Stomach (tissue), 4 donors: ENCODE measurements around the gene GTSE1.

Experiments used
- CTCF ChIP-seq, 7 experiments: fragments of 450-650 bp in 4 of 7; fragments of 200-600 bp in 3 of 7; sonication (generic) in 3 of 7; IDR thresholded peaks; one replicate each; pipeline ENCODE4 v1.5.1; 2016 to 2019; ENCODE audit warnings: antibody characterized with exemption in 7 of 7, control low read depth in 2 of 7, mild to moderate bottlenecking in 1 of 7
- POLR2A ChIP-seq, 4 donors: fragments of 450-650 bp; IDR thresholded peaks; one replicate each; pipeline ENCODE4 v1.6.1; 2016; ENCODE audit warnings: antibody characterized with exemption in 4 of 4, control low read depth in 2 of 4, mild to moderate bottlenecking in 1 of 4, moderate library complexity in 1 of 4

DNA sequence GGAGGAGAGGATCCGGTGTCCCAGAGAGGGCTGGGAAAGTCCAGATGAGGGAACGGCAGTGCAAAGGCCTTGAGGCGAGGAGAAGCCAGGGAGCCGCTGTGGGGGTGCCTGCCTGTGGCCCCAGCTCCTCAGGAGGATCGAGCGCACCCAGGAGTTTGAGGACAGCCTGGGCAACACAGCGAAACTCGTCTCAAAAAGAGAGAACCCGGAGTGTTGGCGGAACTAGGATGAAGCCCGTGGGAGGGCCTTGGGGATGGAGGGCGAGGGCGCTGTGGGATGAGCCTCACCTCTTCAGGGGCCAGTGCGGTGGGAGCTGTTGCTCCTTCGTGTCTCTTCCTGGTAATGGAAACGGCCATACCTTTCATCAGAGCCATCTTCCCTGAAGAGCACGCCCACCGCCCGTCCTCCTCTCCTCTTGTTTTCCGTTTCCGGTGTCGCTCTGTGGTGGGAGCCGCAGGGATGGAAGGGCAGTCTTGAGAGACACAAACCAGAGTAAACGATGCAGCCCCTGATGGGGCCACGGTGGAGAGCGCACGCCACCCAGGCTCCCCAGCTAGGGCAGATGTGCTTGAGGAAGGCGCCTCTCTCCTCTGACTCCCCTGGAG, 54.6 kb downstream of the GTSE1 start:
- no peak for TF ChIP-seq CTCF (IDR thresholded peaks at IDR 0.05)
- no peak for TF ChIP-seq POLR2A (IDR thresholded peaks at IDR 0.05)
